AG04449 (cell line): ENCODE results near the gene TNFRSF1B.

ENCODE experiments used
- CTCF ChIA-PET: fragments of 350-600 bp; formaldehyde crosslinking; extraction: SDS; loops from one replicate; lab custom pipeline; 2021; ENCODE audit warnings: antibody characterized with exemption; lab: Yijun Ruan, JAX
- POLR2A ChIA-PET: fragments of 400-600, 350-600 bp; formaldehyde crosslinking; extraction: SDS; loops from one replicate; lab custom pipeline; 2020; ENCODE audit warnings: antibody characterized with exemption, inconsistent platforms; lab: Yijun Ruan, JAX
- DNase-seq: peaks from one replicate; pipeline ENCODE4 v3.0.0-alpha.2; 2010; ENCODE audit warnings: low read depth, low spot score
- H3K4me3 ChIP-seq: 2 replicates; pipeline ENCODE4 v1.5.1; 2011; ENCODE audit warnings: low read depth, mild to moderate bottlenecking, control low read depth, low read length
- CTCF ChIP-seq: IDR thresholded peaks from one replicate; pipeline ENCODE4 v1.5.1; 2011; ENCODE audit warnings: mild to moderate bottlenecking, moderate library complexity, low read length, control low read depth, inconsistent platforms; ENCODE audit not compliant: insufficient read depth; ENCODE audit errors: missing control alignments

The TNFRSF1B gene

GRCh38 chr1:12202577-12202976, 35.8 kb downstream of the TNFRSF1B start:
- ChIA-PET POLR2A (no interaction called here), CTCF (interaction anchor here (1.3 to 21.3 kb wide), 3 partner anchors 82 to 123 kb away, joined by 3 to 730 read pairs (median 5); no protein-coding TSS in a partner anchor)
- H3K4me3 ChIP-seq, result no peak overlapping the region
- no peak for TF ChIP-seq CTCF
- DNase-seq, result no peak

- no peak for TF ChIP-seq CTCF
- H3K4me3 ChIP-seq, result no peak overlapping the region
- DNase-seq, result no peak
- CTCF ChIA-PET, result interaction anchor here (1.3 to 21.3 kb wide), 3 partner anchors 83 to 124 kb away, joined by 3 to 730 read pairs (median 5); no protein-coding TSS in a partner anchor
- POLR2A ChIA-PET, result no interaction called here
These were observed 36.6 kb downstream of the TNFRSF1B start for GRCh38 chr1:12203216-12204007.

GRCh38 chr1:12204140-12204539, 37.3 kb downstream of the TNFRSF1B start:
- POLR2A ChIA-PET, result no interaction called here
- no peak for TF ChIP-seq CTCF
- no peak for DNase-seq
- CTCF ChIA-PET, result interaction anchor here (21.3 kb wide), 1 partner anchor 84 kb away, joined by 730 read pairs; no protein-coding TSS in a partner anchor
- H3K4me3 ChIP-seq, result no peak overlapping the region

GRCh38 chr1:12204754-12205658, 38.2 kb downstream of the TNFRSF1B start:
- POLR2A ChIA-PET, result no interaction called here
- no peak for TF ChIP-seq CTCF
- DNase-seq, result no peak
- H3K4me3 ChIP-seq, result no peak overlapping the region
- CTCF ChIA-PET, result interaction anchor here (0.7 to 21.3 kb wide), 4 partner anchors 9 to 85 kb away, joined by 3 to 730 read pairs (median 4); no protein-coding TSS in a partner anchor

- no peak for DNase-seq
- CTCF ChIA-PET, result interaction anchor here (1.2 to 21.3 kb wide), 2 partner anchors 15 to 86 kb away, joined by 3 to 730 read pairs; no protein-coding TSS in a partner anchor
- no peak overlapping the region for H3K4me3 ChIP-seq
- POLR2A ChIA-PET, result interaction anchor here (0.6 kb wide), 1 partner anchor 66 kb away, joined by 3 read pairs; no protein-coding TSS in a partner anchor
- TF ChIP-seq CTCF, result no peak
These were observed 39.4 kb downstream of the TNFRSF1B start for GRCh38 chr1:12206238-12206637.
